Hepatocyte (in vitro differentiated cells): ENCODE results near the gene WSCD1. TPM values are rescaled to one million over a fixed set of nuclear protein-coding genes. Genes with fewer than 3 reads are reported as not detected.

Source experiments
- DNase-seq: peaks from one replicate; pipeline ENCODE4 v3.0.0-alpha.2; 2016; ENCODE audit warnings: low spot score
- H2AFZ ChIP-seq: fragments of 200-600 bp; sonication (generic); 2 replicates; pipeline ENCODE4 v1.6.0; 2016; ENCODE audit warnings: antibody characterized with exemption, mild to moderate bottlenecking
- H3K27ac ChIP-seq: fragments of 200-600 bp; sonication (generic); 2 replicates; pipeline ENCODE4 v1.5.1; 2016; ENCODE audit warnings: mild to moderate bottlenecking
- H3K27me3 ChIP-seq: fragments of 200-600 bp; sonication (generic); 2 replicates; pipeline ENCODE4 v1.6.1; 2016
- H3K36me3 ChIP-seq: fragments of 200-600 bp; sonication (generic); replicated peaks from 2 replicates; pipeline ENCODE4 v1.5.1; 2016; ENCODE audit warnings: low read depth; ENCODE audit not compliant: insufficient read depth
- H3K4me1 ChIP-seq: fragments of 200-600 bp; sonication (generic); 2 replicates; pipeline ENCODE4 v1.5.1; 2016; ENCODE audit warnings: mild to moderate bottlenecking, moderate library complexity; ENCODE audit not compliant: insufficient read depth
- H3K4me2 ChIP-seq: fragments of 200-600 bp; sonication (generic); 2 replicates; pipeline ENCODE4 v1.6.0; 2016
- H3K4me3 ChIP-seq: fragments of 200-600 bp; sonication (generic); 2 replicates; pipeline ENCODE4 v1.5.1; 2016; ENCODE audit warnings: mild to moderate bottlenecking
- H3K79me2 ChIP-seq: fragments of 200-600 bp; sonication (generic); 2 replicates; pipeline ENCODE4 v1.6.0; 2017; ENCODE audit warnings: mild to moderate bottlenecking
- H3K9me2 ChIP-seq: fragments of 200-600 bp; sonication (generic); replicated peaks from 2 replicates; pipeline ENCODE4 v1.6.0; 2017; ENCODE audit warnings: mild to moderate bottlenecking; ENCODE audit not compliant: insufficient read depth
- H3K9me3 ChIP-seq: fragments of 200-600 bp; sonication (generic); 2 replicates; pipeline ENCODE4 v1.5.1; 2016; ENCODE audit warnings: low read depth, mild to moderate bottlenecking
- H4K20me1 ChIP-seq: fragments of 200-600 bp; sonication (generic); 2 replicates; pipeline ENCODE4 v1.6.0; 2016; ENCODE audit warnings: mild to moderate bottlenecking; ENCODE audit not compliant: insufficient read depth, poor library complexity, severe bottlenecking
- EZH2 ChIP-seq: fragments of 200-600 bp; sonication (generic); IDR thresholded peaks from 2 replicates; pipeline ENCODE4 v1.6.1; 2016; ENCODE audit warnings: antibody characterized with exemption, mild to moderate bottlenecking, borderline replicate concordance
- EZH2phosphoT487 ChIP-seq: fragments of 200-600 bp; sonication (generic); IDR thresholded peaks from one replicate; pipeline ENCODE4 v1.6.1; 2018; ENCODE audit warnings: antibody characterized with exemption, mild to moderate bottlenecking, low read depth, moderate library complexity; ENCODE audit not compliant: unreplicated experiment, severe bottlenecking
- WGBS: methylation state at CpG from one replicate; pipeline ENCODE4 v1.1.6; 2016; ENCODE audit warnings: low lambda C conversion rate; ENCODE audit errors: missing lambda C conversion rate; 5-methylcytosine and 5-hydroxymethylcytosine counted together
- polyA plus RNA-seq: library from polyadenylated mRNA; unstranded; fragments of >200 nt; fragmentation: Nextera tagmentation; extraction: Ambion mirVana; gene quantifications from 2 replicates; pipeline ENCODE4 v1.2.1, GENCODE V29; 2016
- total RNA-seq: library from RNA; depleted of rRNA; stranded (reverse); fragments of >200 nt; gene quantifications from 2 replicates; pipeline ENCODE4 v1.2.3, GENCODE V29; 2014
- TF ChIP-seq, protein P1 (sequence below): fragments of 200-600 bp; sonication (generic); IDR thresholded peaks from 2 replicates; pipeline ENCODE4 v1.5.1; 2016; ENCODE audit warnings: antibody characterized with exemption, mild to moderate bottlenecking; ENCODE audit not compliant: poor library complexity

Gene WSCD1
- total and polyA plus RNA-seq, 2 experiments from 2014 or later, result 1.5 to 4.4 TPM

DNA sequence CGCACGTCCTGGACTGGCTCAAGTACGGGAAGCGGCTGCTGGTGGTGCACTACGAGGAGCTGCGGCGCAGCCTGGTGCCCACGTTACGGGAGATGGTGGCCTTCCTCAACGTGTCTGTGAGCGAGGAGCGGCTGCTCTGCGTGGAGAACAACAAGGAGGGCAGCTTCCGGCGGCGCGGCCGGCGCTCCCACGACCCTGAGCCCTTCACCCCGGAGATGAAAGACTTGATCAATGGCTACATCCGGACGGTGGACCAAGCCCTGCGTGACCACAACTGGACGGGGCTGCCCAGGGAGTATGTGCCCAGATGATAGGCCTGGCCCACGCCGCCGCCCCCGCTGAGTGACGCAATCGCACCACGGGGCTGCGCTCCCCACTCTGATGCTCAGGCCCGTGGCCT lies 50.2 kb downstream of the WSCD1 start:
- H2AFZ ChIP-seq, result no peak overlapping the region
- no peaks in the 10 kb centered on the region for H3K9me2 ChIP-seq
- TF ChIP-seq, protein P1, sequence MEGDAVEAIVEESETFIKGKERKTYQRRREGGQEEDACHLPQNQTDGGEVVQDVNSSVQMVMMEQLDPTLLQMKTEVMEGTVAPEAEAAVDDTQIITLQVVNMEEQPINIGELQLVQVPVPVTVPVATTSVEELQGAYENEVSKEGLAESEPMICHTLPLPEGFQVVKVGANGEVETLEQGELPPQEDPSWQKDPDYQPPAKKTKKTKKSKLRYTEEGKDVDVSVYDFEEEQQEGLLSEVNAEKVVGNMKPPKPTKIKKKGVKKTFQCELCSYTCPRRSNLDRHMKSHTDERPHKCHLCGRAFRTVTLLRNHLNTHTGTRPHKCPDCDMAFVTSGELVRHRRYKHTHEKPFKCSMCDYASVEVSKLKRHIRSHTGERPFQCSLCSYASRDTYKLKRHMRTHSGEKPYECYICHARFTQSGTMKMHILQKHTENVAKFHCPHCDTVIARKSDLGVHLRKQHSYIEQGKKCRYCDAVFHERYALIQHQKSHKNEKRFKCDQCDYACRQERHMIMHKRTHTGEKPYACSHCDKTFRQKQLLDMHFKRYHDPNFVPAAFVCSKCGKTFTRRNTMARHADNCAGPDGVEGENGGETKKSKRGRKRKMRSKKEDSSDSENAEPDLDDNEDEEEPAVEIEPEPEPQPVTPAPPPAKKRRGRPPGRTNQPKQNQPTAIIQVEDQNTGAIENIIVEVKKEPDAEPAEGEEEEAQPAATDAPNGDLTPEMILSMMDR, result no peak
- TF ChIP-seq EZH2phosphoT487 (no peak), EZH2 (no peak)
- DNase-seq, result no peak
- H3K27me3 ChIP-seq, result no peaks in the 10 kb centered on the region
- H3K36me3 ChIP-seq, result no peaks in the 10 kb centered on the region
- WGBS, result 91% methylated on average over 27 of the region's 34 CpGs
- no peak overlapping the region for H3K4me2 ChIP-seq
- no peaks in the 10 kb centered on the region for H4K20me1 ChIP-seq
- no peaks in the 10 kb centered on the region for H3K79me2 ChIP-seq
- H3K4me3 ChIP-seq, result no peak overlapping the region
- no peaks in the 10 kb centered on the region for H3K9me3 ChIP-seq
- no peak overlapping the region for H3K27ac ChIP-seq
- H3K4me1 ChIP-seq, result no peaks in the 10 kb centered on the region

GRCh38 chr17:6124856-6125255 lies 54.7 kb downstream of the WSCD1 start:
- no peaks in the 10 kb centered on the region for H4K20me1 ChIP-seq
- no peaks in the 10 kb centered on the region for H3K36me3 ChIP-seq
- no peaks in the 10 kb centered on the region for H3K27me3 ChIP-seq
- no peaks in the 10 kb centered on the region for H3K79me2 ChIP-seq
- no peaks in the 10 kb centered on the region for H3K4me1 ChIP-seq
- no peak for TF ChIP-seq EZH2
- TF ChIP-seq EZH2phosphoT487, result no peak
- TF ChIP-seq, protein P1, result no peak
- no peaks in the 10 kb centered on the region for H3K9me3 ChIP-seq
- H3K9me2 ChIP-seq, result no peaks in the 10 kb centered on the region
- H2AFZ ChIP-seq, result no peak overlapping the region
- DNase-seq, result no peak
- H3K4me3 ChIP-seq, result no peak overlapping the region
- H3K4me2 ChIP-seq, result no peak overlapping the region
- no peak overlapping the region for H3K27ac ChIP-seq

DNA sequence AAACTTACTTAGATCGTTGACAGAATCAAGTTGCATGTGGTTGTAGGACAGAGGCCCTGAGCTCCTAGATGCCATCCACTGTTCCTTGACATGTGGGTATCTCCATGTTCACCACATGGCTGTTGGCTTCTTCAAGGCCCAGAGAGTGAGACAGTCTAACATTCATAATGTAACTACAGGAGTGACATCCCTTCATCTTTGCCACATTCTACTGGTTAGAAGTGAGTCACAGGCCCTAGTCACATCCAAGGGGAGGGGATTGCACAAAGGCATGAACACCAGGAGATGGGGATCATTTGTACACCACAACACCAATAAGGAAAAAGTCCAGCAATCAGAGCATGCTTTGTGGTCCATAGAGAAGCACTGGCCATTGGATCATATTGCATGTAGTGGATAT lies 56.6 kb downstream of the WSCD1 start:
- no peak overlapping the region for H3K27ac ChIP-seq
- no peaks in the 10 kb centered on the region for H4K20me1 ChIP-seq
- no peaks in the 10 kb centered on the region for H3K36me3 ChIP-seq
- no peaks in the 10 kb centered on the region for H3K4me1 ChIP-seq
- no peak for DNase-seq
- H3K9me3 ChIP-seq, result no peaks in the 10 kb centered on the region
- no peak overlapping the region for H2AFZ ChIP-seq
- TF ChIP-seq, protein P1, result no peak
- TF ChIP-seq EZH2phosphoT487 (no peak), EZH2 (no peak)
- no peaks in the 10 kb centered on the region for H3K27me3 ChIP-seq
- H3K4me2 ChIP-seq, result no peak overlapping the region
- WGBS, result 91% methylated on average over 1 of the region's 1 CpG
- H3K79me2 ChIP-seq, result no peaks in the 10 kb centered on the region
- no peaks in the 10 kb centered on the region for H3K9me2 ChIP-seq
- no peak overlapping the region for H3K4me3 ChIP-seq

- H3K27ac ChIP-seq, result no peak overlapping the region
- H3K79me2 ChIP-seq, result no peaks in the 10 kb centered on the region
- TF ChIP-seq EZH2, result no peak
- TF ChIP-seq EZH2phosphoT487, result no peak
- TF ChIP-seq, protein P1, result no peak
- H3K4me3 ChIP-seq, result no peak overlapping the region
- no peaks in the 10 kb centered on the region for H3K36me3 ChIP-seq
- H2AFZ ChIP-seq, result no peak overlapping the region
- 90% methylated on average over 2 of the region's 2 CpGs for WGBS
- H3K9me3 ChIP-seq, result no peaks in the 10 kb centered on the region
- no peaks in the 10 kb centered on the region for H4K20me1 ChIP-seq
- H3K4me1 ChIP-seq, result no peaks in the 10 kb centered on the region
- no peak for DNase-seq
- no peaks in the 10 kb centered on the region for H3K9me2 ChIP-seq
- no peak overlapping the region for H3K4me2 ChIP-seq
- no peaks in the 10 kb centered on the region for H3K27me3 ChIP-seq
Measured at GRCh38 chr17:6134721-6135120, 64.5 kb downstream of the WSCD1 start.
